PFSK-1 (cell line): ENCODE measurements around the gene SPATS1.

Experiments used
- FOXP2 ChIP-seq: optimal IDR thresholded peaks from 2 replicates; pipeline ENCODE3; 2011; ENCODE audit warnings: borderline replicate concordance, control low read depth, inconsistent platforms; ENCODE audit not compliant: insufficient read depth; ENCODE audit errors: extremely low read length, extremely low read depth
- POLR2AphosphoS5 ChIP-seq: IDR thresholded peaks from 2 replicates; pipeline ENCODE4 v1.6.1; 2012; ENCODE audit warnings: low read depth, mild to moderate bottlenecking, control low read depth, low read length, moderate library complexity
- REST ChIP-seq, 2 experiments: IDR thresholded peaks; 2 replicates each; pipeline versions ENCODE4 v1.6.1 to v1.8.0; 2011 to 2012; ENCODE audit warnings: low read depth in 2 of 2, low read length in 2 of 2, control low read depth in 1 of 2, inconsistent platforms in 1 of 2, mild to moderate bottlenecking in 1 of 2, moderate library complexity in 1 of 2; ENCODE audit not compliant: insufficient read depth in 1 of 2
- SIN3A ChIP-seq: IDR thresholded peaks from 2 replicates; pipeline ENCODE4 v1.6.1; 2012; ENCODE audit warnings: mild to moderate bottlenecking, low read length, moderate library complexity, borderline replicate concordance; ENCODE audit not compliant: insufficient read depth
- TAF1 ChIP-seq: IDR thresholded peaks from 2 replicates; pipeline ENCODE4 v1.6.1; 2012; ENCODE audit warnings: low read length, control low read depth, borderline replicate concordance; ENCODE audit not compliant: insufficient read depth

SPATS1 gene

GRCh38 chr6:44342052-44342451, 398 bp upstream of the SPATS1 start:
- TF ChIP-seq REST (IDR thresholded peaks at IDR 0.05; ENCODE audit: insufficient read depth in 1 of 2, low read depth in 2 of 2, low read length in 2 of 2) = no peak
- TF ChIP-seq POLR2AphosphoS5 = no peak
- no peak for TF ChIP-seq TAF1
- TF ChIP-seq SIN3A = no peak
- TF ChIP-seq FOXP2 = no peak

GRCh38 chr6:44349904-44350649, 7.6 kb downstream of the SPATS1 start:
- no peak for TF ChIP-seq TAF1
- no peak for TF ChIP-seq REST (IDR thresholded peaks at IDR 0.05; ENCODE audit: insufficient read depth in 1 of 2, low read depth in 2 of 2, low read length in 2 of 2)
- no peak for TF ChIP-seq POLR2AphosphoS5
- TF ChIP-seq FOXP2 = no peak
- no peak for TF ChIP-seq SIN3A

GRCh38 chr6:44352259-44352658, 9.8 kb downstream of the SPATS1 start:
- no peak for TF ChIP-seq SIN3A
- no peak for TF ChIP-seq TAF1
- TF ChIP-seq FOXP2 = no peak
- TF ChIP-seq REST (IDR thresholded peaks at IDR 0.05; ENCODE audit: insufficient read depth in 1 of 2, low read depth in 2 of 2, low read length in 2 of 2) = no peak

- TF ChIP-seq POLR2AphosphoS5 (no peak), SIN3A (no peak), FOXP2 (no peak), TAF1 (no peak), REST (IDR thresholded peaks at IDR 0.05; ENCODE audit: insufficient read depth in 1 of 2, low read depth in 2 of 2, low read length in 2 of 2) (no peak)
Observed at GRCh38 chr6:44353336-44353735, 10.9 kb downstream of the SPATS1 start.

GRCh38 chr6:44355640-44356039, 13.2 kb downstream of the SPATS1 start:
- TF ChIP-seq SIN3A (no peak), REST (IDR thresholded peaks at IDR 0.05; ENCODE audit: insufficient read depth in 1 of 2, low read depth in 2 of 2, low read length in 2 of 2) (no peak), TAF1 (no peak), POLR2AphosphoS5 (no peak), FOXP2 (no peak)
